Measurements from ENCODE around the gene CCL3. TPM values are rescaled to one million over a fixed set of nuclear protein-coding genes. Genes with fewer than 3 reads are reported as not detected.
"Not testable (repeated sequence)": the region's sequence is repeated elsewhere in the genome, so short reads cannot be mapped to it uniquely, and the experiment has no call there.

CCL3 gene
- total and polyA plus RNA-seq, 4 donors = 0.92 to 5.6 (median 1.8) TPM

- Histone ChIP-seq H3K27me3 (ENCODE audit: control insufficient read depth in 4 of 4, insufficient read depth in 4 of 4, low read length in 3 of 4) (no peaks in the 10 kb centered on the region), H3K27ac (ENCODE audit: low read depth in 1 of 2, low read length in 2 of 2) (no peak overlapping the region), H3K36me3 (ENCODE audit: control insufficient read depth in 4 of 4, insufficient read depth in 3 of 4, low read depth in 1 of 4, low read length in 3 of 4) (no peaks in the 10 kb centered on the region), H3K4me1 (ENCODE audit: control insufficient read depth in 4 of 4, insufficient read depth in 4 of 4, low read length in 3 of 4) (peaks cover 0 to under 1% (median 0%) of the 10 kb centered on the region in 4 donors), H3K9me3 (ENCODE audit: control insufficient read depth in 4 of 4, low read length in 3 of 4) (no peaks in the 10 kb centered on the region), H3K9ac (ENCODE audit: low read depth in 1 of 2, low read length in 2 of 2) (no peak overlapping the region), H3K4me3 (ENCODE audit: low read depth in 1 of 3, low read length in 3 of 3) (no peak overlapping the region)
- no peak for TF ChIP-seq RAD21 (IDR thresholded peaks at IDR 0.05)
- no peak for TF ChIP-seq GABPA (IDR thresholded peaks at IDR 0.05 in 1 of 2, conservative IDR thresholded peaks at IDR 0.05 in 1 of 2)
- TF ChIP-seq, protein P1, sequence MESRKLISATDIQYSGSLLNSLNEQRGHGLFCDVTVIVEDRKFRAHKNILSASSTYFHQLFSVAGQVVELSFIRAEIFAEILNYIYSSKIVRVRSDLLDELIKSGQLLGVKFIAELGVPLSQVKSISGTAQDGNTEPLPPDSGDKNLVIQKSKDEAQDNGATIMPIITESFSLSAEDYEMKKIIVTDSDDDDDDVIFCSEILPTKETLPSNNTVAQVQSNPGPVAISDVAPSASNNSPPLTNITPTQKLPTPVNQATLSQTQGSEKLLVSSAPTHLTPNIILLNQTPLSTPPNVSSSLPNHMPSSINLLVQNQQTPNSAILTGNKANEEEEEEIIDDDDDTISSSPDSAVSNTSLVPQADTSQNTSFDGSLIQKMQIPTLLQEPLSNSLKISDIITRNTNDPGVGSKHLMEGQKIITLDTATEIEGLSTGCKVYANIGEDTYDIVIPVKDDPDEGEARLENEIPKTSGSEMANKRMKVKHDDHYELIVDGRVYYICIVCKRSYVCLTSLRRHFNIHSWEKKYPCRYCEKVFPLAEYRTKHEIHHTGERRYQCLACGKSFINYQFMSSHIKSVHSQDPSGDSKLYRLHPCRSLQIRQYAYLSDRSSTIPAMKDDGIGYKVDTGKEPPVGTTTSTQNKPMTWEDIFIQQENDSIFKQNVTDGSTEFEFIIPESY (IDR thresholded peaks at IDR 0.05) = no peak
- TF ChIP-seq JUND (IDR thresholded peaks at IDR 0.05) = no peak
- no peak for TF ChIP-seq RXRA (IDR thresholded peaks at IDR 0.05)
- no peak for TF ChIP-seq HNF4A (conservative IDR thresholded peaks at IDR 0.05)
- no peak for TF ChIP-seq TAF1 (conservative IDR thresholded peaks at IDR 0.05)
- no peak for DNase-seq (ENCODE audit: low spot score)
Observed at GRCh38 chr17:36112572-36112971, 22.6 kb upstream of the CCL3 start.

GRCh38 chr17:36111068-36111490, 21.1 kb upstream of the CCL3 start:
- Histone ChIP-seq H3K9ac (ENCODE audit: low read depth in 1 of 2, low read length in 2 of 2) (no peak overlapping the region), H3K4me3 (ENCODE audit: low read depth in 1 of 3, low read length in 3 of 3) (no peak overlapping the region), H3K9me3 (ENCODE audit: control insufficient read depth in 4 of 4, low read length in 3 of 4) (no peaks in the 10 kb centered on the region), H3K27ac (ENCODE audit: low read depth in 1 of 2, low read length in 2 of 2) (no peak overlapping the region), H3K27me3 (ENCODE audit: control insufficient read depth in 4 of 4, insufficient read depth in 4 of 4, low read length in 3 of 4) (no peaks in the 10 kb centered on the region), H3K4me1 (ENCODE audit: control insufficient read depth in 4 of 4, insufficient read depth in 4 of 4, low read length in 3 of 4) (no peaks in the 10 kb centered on the region), H3K36me3 (ENCODE audit: control insufficient read depth in 4 of 4, insufficient read depth in 3 of 4, low read depth in 1 of 4, low read length in 3 of 4) (no peaks in the 10 kb centered on the region)
- TF ChIP-seq RAD21 (IDR thresholded peaks at IDR 0.05) (no peak), SP1 (IDR thresholded peaks at IDR 0.05) (no peak), TAF1 (conservative IDR thresholded peaks at IDR 0.05) (no peak), FOXA1 (IDR thresholded peaks at IDR 0.05) (no peak), NR2F2 (IDR thresholded peaks at IDR 0.05) (no peak)
- TF ChIP-seq, protein P2, sequence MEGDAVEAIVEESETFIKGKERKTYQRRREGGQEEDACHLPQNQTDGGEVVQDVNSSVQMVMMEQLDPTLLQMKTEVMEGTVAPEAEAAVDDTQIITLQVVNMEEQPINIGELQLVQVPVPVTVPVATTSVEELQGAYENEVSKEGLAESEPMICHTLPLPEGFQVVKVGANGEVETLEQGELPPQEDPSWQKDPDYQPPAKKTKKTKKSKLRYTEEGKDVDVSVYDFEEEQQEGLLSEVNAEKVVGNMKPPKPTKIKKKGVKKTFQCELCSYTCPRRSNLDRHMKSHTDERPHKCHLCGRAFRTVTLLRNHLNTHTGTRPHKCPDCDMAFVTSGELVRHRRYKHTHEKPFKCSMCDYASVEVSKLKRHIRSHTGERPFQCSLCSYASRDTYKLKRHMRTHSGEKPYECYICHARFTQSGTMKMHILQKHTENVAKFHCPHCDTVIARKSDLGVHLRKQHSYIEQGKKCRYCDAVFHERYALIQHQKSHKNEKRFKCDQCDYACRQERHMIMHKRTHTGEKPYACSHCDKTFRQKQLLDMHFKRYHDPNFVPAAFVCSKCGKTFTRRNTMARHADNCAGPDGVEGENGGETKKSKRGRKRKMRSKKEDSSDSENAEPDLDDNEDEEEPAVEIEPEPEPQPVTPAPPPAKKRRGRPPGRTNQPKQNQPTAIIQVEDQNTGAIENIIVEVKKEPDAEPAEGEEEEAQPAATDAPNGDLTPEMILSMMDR (IDR thresholded peaks at IDR 0.05; ENCODE audit: low read depth, low read length, missing input control) = no peak
- TF ChIP-seq, protein P3, sequence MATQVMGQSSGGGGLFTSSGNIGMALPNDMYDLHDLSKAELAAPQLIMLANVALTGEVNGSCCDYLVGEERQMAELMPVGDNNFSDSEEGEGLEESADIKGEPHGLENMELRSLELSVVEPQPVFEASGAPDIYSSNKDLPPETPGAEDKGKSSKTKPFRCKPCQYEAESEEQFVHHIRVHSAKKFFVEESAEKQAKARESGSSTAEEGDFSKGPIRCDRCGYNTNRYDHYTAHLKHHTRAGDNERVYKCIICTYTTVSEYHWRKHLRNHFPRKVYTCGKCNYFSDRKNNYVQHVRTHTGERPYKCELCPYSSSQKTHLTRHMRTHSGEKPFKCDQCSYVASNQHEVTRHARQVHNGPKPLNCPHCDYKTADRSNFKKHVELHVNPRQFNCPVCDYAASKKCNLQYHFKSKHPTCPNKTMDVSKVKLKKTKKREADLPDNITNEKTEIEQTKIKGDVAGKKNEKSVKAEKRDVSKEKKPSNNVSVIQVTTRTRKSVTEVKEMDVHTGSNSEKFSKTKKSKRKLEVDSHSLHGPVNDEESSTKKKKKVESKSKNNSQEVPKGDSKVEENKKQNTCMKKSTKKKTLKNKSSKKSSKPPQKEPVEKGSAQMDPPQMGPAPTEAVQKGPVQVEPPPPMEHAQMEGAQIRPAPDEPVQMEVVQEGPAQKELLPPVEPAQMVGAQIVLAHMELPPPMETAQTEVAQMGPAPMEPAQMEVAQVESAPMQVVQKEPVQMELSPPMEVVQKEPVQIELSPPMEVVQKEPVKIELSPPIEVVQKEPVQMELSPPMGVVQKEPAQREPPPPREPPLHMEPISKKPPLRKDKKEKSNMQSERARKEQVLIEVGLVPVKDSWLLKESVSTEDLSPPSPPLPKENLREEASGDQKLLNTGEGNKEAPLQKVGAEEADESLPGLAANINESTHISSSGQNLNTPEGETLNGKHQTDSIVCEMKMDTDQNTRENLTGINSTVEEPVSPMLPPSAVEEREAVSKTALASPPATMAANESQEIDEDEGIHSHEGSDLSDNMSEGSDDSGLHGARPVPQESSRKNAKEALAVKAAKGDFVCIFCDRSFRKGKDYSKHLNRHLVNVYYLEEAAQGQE (IDR thresholded peaks at IDR 0.05) = no peak
- DNase-seq (ENCODE audit: low spot score) = no peak
- 88% methylated on average over 4 of the region's 4 CpGs for WGBS

GRCh38 chr17:36108265-36108664, 18.3 kb upstream of the CCL3 start:
- not testable (repeated sequence) for H3K9ac ChIP-seq (ENCODE audit: low read depth in 1 of 2, low read length in 2 of 2); H3K27ac ChIP-seq (ENCODE audit: low read depth in 1 of 2, low read length in 2 of 2); H3K4me3 ChIP-seq (ENCODE audit: low read depth in 1 of 3, low read length in 3 of 3); DNase-seq (ENCODE audit: low spot score); H3K36me3 ChIP-seq (ENCODE audit: control insufficient read depth in 4 of 4, insufficient read depth in 3 of 4, low read depth in 1 of 4, low read length in 3 of 4); H3K27me3 ChIP-seq (ENCODE audit: control insufficient read depth in 4 of 4, insufficient read depth in 4 of 4, low read length in 3 of 4); H3K4me1 ChIP-seq (ENCODE audit: control insufficient read depth in 4 of 4, insufficient read depth in 4 of 4, low read length in 3 of 4); H3K9me3 ChIP-seq (ENCODE audit: control insufficient read depth in 4 of 4, low read length in 3 of 4)
- WGBS = 83% methylated on average over 5 of the region's 5 CpGs

Data from liver (tissue), 9 donors.